SHP77 treated with DMSO at 0.1 percent for 48 hours (cell line): ENCODE results near the gene SPATA20.
A peak's percentile ranks its signal among the peaks of the same experiment; 100 is the strongest.

Experiments used
- DNase-seq: peaks from one replicate; lab custom pipeline; 2025; lab: John Stamatoyannopoulos, UW

Gene SPATA20

GRCh38 chr17:50579399-50579798 is 32.4 kb downstream of the SPATA20 start:
- no peak for DNase-seq

- no peak for DNase-seq
Measured at GRCh38 chr17:50580646-50581045, 33.7 kb downstream of the SPATA20 start.

- DNase-seq: no peak
Measured at GRCh38 chr17:50581316-50581715, 34.3 kb downstream of the SPATA20 start.

GRCh38 chr17:50582741-50583140 is 35.8 kb downstream of the SPATA20 start:
- no peak for DNase-seq

GRCh38 chr17:50583641-50584040 is 36.7 kb downstream of the SPATA20 start:
- DNase-seq: no peak

- no peak for DNase-seq
Measured at GRCh38 chr17:50584116-50584515, 37.1 kb downstream of the SPATA20 start.

- no peak for DNase-seq
Measured at GRCh38 chr17:50584749-50585148, 37.8 kb downstream of the SPATA20 start.

- DNase-seq: no peak
Measured at GRCh38 chr17:50585346-50585745, 38.4 kb downstream of the SPATA20 start.

GRCh38 chr17:50585891-50586290 is 38.9 kb downstream of the SPATA20 start:
- no peak for DNase-seq

- DNase-seq: no peak
Measured at GRCh38 chr17:50586421-50587247, 39.7 kb downstream of the SPATA20 start.

- no peak for DNase-seq
Measured at GRCh38 chr17:50587571-50587970, 40.6 kb downstream of the SPATA20 start.

GRCh38 chr17:50588391-50589049 is 41.5 kb downstream of the SPATA20 start:
- no peak for DNase-seq

GRCh38 chr17:50589095-50589705 is 42.2 kb downstream of the SPATA20 start:
- DNase-seq: no peak

- no peak for DNase-seq
Measured at GRCh38 chr17:50590946-50591737, 44.2 kb downstream of the SPATA20 start.

GRCh38 chr17:50593321-50593720 is 46.3 kb downstream of the SPATA20 start:
- DNase-seq: peak; percentile 59

- no peak for DNase-seq
Measured at GRCh38 chr17:50594128-50594823, 47.3 kb downstream of the SPATA20 start.

GRCh38 chr17:50594892-50595291 is 47.9 kb downstream of the SPATA20 start:
- no peak for DNase-seq

GRCh38 chr17:50596191-50597037 is 49.4 kb downstream of the SPATA20 start:
- no peak for DNase-seq

GRCh38 chr17:50598487-50598886 is 51.5 kb downstream of the SPATA20 start:
- DNase-seq: no peak

- DNase-seq: no peak
Measured at GRCh38 chr17:50599606-50600005, 52.6 kb downstream of the SPATA20 start.
